ENCODE results near the gene ZNF541. TPM values are rescaled to one million over a fixed set of nuclear protein-coding genes. Genes with fewer than 3 reads are reported as not detected.

Gene ZNF541
- under 1 TPM; 0.11 to 0.22 (median 0.13) TPM for total RNA-seq

DNA sequence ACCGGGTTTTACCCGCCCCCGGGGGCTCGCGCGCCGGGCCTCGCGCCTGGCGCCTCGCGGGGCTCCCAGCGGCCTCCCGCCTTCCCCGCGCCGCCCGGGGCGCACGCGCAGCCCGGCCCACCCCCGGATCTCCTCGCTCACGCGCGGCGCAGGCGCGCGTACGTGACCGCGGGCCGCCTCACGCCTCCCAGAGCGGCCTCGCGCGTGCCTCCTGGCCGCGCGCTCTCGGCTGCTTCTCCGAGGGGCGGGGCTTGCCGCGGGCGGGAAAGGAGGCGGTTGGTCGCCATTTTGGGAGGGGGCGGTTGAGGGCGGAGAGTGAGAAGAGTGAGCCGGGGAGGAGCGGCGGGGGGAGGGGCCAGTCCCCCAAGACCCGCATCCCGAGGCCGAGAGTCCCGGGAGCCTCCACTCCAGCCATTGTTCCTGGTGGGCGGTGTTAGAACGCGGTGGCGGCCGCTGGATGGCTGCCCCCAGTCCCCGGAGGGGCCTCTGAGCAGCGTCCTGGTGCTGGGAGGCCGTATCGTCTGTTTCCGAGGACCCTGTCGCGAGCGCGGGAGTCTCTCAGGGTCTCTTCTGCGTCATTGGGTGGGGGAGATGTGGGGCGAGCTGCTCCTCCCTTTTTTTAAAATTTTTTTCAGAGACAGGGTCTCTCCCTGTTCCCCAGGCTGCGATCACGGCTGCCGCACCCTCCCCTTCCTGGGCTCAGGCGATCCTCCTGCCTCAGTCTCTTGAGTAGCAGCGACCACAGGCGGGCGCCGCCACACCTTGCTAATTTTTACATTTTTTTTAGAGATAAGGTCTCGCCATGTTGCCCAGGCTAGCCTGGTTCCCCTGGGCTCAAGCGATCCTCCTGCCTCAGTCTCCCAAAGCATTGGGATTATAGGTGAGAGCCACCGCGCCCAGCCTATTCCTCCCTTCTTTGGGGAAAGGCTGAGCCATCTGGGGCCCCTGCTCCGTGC lies at the start of gene ZNF541:
Gene ZNF541 (minus strand): TSS at position 78 of the 956 bp plus-strand sequence. CDS start 17,292 bp downstream, outside the sequence.
- H3K36me3 Mint-ChIP-seq (ENCODE audit: insufficient read depth), result no peaks in the 10 kb centered on the region
- H3K27me3 Mint-ChIP-seq (ENCODE audit: low read depth), result peaks cover 2% of the 10 kb centered on the region
- DNase-seq, result peak; percentile 85
- peak within 1 kb of the TSS; percentile 65 for H3K4me3 Mint-ChIP-seq
- no peaks in the 10 kb centered on the region for H3K9me3 Mint-ChIP-seq
- peaks cover 33% of the 10 kb centered on the region for H3K4me1 Mint-ChIP-seq (ENCODE audit: low read depth)
- peak; percentile 86 to 87 for ATAC-seq

GRCh38 chr19:47619763-47620162 lies 46.8 kb upstream of the ZNF541 start:
- no peak for ATAC-seq
- DNase-seq, result no peak
- no peaks in the 10 kb centered on the region for H3K9me3 Mint-ChIP-seq
- H3K4me1 Mint-ChIP-seq (ENCODE audit: low read depth), result peaks cover 35% of the 10 kb centered on the region
- peaks cover 10% of the 10 kb centered on the region for H3K36me3 Mint-ChIP-seq (ENCODE audit: insufficient read depth)
- no peaks in the 10 kb centered on the region for H3K27me3 Mint-ChIP-seq (ENCODE audit: low read depth)
- no peak overlapping the region for H3K4me3 Mint-ChIP-seq

DNA sequence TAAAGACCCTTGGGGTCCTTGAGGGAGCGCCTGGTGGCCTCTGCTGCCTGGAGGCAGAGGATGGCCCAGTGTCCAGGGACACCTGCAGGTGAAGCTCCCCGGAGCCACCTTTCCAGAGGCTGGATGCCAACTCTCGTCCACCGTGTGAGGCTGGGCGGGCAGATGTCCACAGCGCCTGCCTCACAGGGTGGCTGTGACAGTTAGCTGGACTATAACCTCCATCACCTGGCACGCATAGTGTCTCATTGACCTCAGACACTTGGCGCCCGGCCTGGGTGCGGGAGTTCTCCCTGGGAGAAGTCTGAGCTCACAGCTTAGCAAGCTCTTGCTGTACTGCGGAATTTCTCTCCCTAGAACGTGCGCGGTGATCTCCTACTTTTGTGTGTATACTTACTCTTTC lies 45.8 kb upstream of the ZNF541 start:
- Mint-ChIP-seq H3K4me3 (no peak overlapping the region), H3K4me1 (ENCODE audit: low read depth) (peaks cover 31% of the 10 kb centered on the region), H3K27me3 (ENCODE audit: low read depth) (no peaks in the 10 kb centered on the region), H3K36me3 (ENCODE audit: insufficient read depth) (peaks cover 10% of the 10 kb centered on the region), H3K9me3 (no peaks in the 10 kb centered on the region)
- no peak for DNase-seq
- no peak for ATAC-seq

- Mint-ChIP-seq H3K4me1 (ENCODE audit: low read depth) (peaks cover 37% of the 10 kb centered on the region), H3K4me3 (no peak overlapping the region), H3K36me3 (ENCODE audit: insufficient read depth) (peaks cover 18% of the 10 kb centered on the region), H3K27me3 (ENCODE audit: low read depth) (no peaks in the 10 kb centered on the region), H3K9me3 (no peaks in the 10 kb centered on the region)
- DNase-seq (no peak), ATAC-seq (no peak)
Measured at GRCh38 chr19:47615714-47616113, 42.8 kb upstream of the ZNF541 start.

DNA sequence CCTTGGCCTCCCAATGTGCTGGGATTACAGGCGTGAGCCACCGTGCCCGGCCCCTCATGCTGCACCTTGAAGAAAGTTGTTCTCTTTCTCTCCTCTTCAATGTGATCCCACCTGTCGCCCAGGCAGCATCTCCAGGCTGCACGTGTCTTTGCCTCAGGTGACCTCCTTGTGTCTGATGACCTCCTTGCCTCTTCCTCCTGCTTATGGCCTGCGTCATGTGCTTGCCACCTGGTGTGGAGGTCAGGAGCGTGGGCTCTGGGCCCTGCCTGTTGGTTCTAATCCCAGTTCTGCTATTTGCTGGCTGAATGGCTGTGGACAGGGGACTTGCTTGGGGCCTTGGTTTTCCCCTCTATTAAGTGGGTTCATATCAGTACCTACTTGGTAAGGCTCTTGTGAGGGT lies 42.3 kb upstream of the ZNF541 start:
- ATAC-seq (no peak), DNase-seq (no peak)
- Mint-ChIP-seq H3K9me3 (no peaks in the 10 kb centered on the region), H3K4me1 (ENCODE audit: low read depth) (peaks cover 42% of the 10 kb centered on the region), H3K4me3 (no peak overlapping the region), H3K36me3 (ENCODE audit: insufficient read depth) (peaks cover 18% of the 10 kb centered on the region), H3K27me3 (ENCODE audit: low read depth) (no peaks in the 10 kb centered on the region)

GRCh38 chr19:47614559-47614958 lies 41.6 kb upstream of the ZNF541 start:
- H3K36me3 Mint-ChIP-seq (ENCODE audit: insufficient read depth), result peaks cover 16% of the 10 kb centered on the region
- ATAC-seq (no peak), DNase-seq (no peak)
- H3K4me1 Mint-ChIP-seq (ENCODE audit: low read depth), result peaks cover 35% of the 10 kb centered on the region
- H3K9me3 Mint-ChIP-seq, result no peaks in the 10 kb centered on the region
- H3K27me3 Mint-ChIP-seq (ENCODE audit: low read depth), result no peaks in the 10 kb centered on the region
- no peak overlapping the region for H3K4me3 Mint-ChIP-seq

GRCh38 chr19:47614021-47614295 lies 41.0 kb upstream of the ZNF541 start:
- DNase-seq, result no peak
- peaks cover 33% of the 10 kb centered on the region for H3K4me1 Mint-ChIP-seq (ENCODE audit: low read depth)
- ATAC-seq, result no peak
- peaks cover 16% of the 10 kb centered on the region for H3K36me3 Mint-ChIP-seq (ENCODE audit: insufficient read depth)
- H3K27me3 Mint-ChIP-seq (ENCODE audit: low read depth), result no peaks in the 10 kb centered on the region
- H3K9me3 Mint-ChIP-seq, result no peaks in the 10 kb centered on the region
- H3K4me3 Mint-ChIP-seq, result no peak overlapping the region

DNA sequence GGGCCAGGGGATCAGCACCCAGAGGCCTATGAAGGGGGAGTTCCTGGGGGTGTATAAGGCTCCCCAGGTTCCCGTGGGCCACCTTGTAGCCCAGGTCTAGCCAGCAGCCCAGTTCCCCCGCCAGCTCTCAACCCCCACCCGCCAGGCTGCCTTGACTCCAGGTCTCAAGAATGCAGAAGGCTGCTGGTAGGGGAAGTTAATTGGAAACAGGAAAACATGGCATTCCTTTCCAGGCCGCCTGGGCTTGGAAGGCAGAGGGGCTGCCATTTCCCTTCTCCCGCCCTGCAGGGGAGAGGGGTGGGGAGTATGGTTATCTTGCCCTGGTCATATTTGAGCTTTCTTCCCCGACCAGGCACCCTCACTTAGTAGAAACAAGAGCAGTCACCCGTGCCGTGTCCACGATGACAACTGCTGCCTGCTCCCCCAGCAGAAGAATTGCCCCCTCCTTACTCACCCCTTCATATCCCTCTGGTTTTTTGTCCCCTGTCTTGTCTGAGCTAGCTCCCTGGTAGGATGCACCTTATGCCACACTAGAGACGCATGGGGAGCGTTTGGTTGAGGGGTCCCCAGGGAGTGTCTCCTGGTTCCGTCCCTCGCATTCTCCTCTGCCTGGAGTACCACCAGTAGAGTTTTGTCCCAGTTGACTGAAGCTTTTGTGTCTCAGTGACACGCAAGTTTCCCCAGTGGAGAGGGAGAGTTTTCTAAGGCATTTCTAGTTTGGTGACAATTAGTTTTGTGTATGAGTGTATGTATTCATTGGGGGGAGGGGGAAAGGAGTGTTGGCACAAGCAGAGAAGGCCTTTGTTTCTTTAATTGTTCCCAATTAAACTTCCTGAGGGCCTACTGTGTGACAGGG lies 40.4 kb upstream of the ZNF541 start:
- Mint-ChIP-seq H3K4me1 (ENCODE audit: low read depth) (peaks cover 33% of the 10 kb centered on the region), H3K36me3 (ENCODE audit: insufficient read depth) (peaks cover 16% of the 10 kb centered on the region), H3K9me3 (no peaks in the 10 kb centered on the region), H3K27me3 (ENCODE audit: low read depth) (no peaks in the 10 kb centered on the region), H3K4me3 (no peak overlapping the region)
- DNase-seq (no peak), ATAC-seq (no peak)

DNA sequence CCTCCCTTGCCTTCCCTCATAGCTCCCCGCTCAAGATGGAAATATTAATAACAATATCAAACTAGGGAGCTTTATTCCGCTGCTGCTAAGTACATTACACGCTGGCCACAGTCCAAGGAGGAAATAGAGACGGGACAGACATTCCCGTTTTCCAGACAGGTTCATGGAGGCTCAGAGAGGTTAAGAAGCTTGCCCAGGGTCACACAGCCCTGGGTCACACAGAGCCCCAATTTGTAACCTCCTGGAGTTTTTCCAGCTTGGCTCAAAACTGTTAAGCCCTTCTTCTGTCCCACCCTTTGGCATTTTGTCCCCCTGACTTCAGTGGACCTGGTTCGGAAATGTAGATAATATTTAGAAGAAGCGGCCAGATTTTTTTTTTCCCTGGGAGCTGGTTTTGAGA lies 38.0 kb upstream of the ZNF541 start:
- no peak for DNase-seq
- peaks cover 33% of the 10 kb centered on the region for H3K4me1 Mint-ChIP-seq (ENCODE audit: low read depth)
- no peaks in the 10 kb centered on the region for H3K9me3 Mint-ChIP-seq
- peaks cover 15% of the 10 kb centered on the region for H3K36me3 Mint-ChIP-seq (ENCODE audit: insufficient read depth)
- no peaks in the 10 kb centered on the region for H3K27me3 Mint-ChIP-seq (ENCODE audit: low read depth)
- peak overlapping the region; percentile 79 for H3K4me3 Mint-ChIP-seq
- ATAC-seq, result no peak

DNA sequence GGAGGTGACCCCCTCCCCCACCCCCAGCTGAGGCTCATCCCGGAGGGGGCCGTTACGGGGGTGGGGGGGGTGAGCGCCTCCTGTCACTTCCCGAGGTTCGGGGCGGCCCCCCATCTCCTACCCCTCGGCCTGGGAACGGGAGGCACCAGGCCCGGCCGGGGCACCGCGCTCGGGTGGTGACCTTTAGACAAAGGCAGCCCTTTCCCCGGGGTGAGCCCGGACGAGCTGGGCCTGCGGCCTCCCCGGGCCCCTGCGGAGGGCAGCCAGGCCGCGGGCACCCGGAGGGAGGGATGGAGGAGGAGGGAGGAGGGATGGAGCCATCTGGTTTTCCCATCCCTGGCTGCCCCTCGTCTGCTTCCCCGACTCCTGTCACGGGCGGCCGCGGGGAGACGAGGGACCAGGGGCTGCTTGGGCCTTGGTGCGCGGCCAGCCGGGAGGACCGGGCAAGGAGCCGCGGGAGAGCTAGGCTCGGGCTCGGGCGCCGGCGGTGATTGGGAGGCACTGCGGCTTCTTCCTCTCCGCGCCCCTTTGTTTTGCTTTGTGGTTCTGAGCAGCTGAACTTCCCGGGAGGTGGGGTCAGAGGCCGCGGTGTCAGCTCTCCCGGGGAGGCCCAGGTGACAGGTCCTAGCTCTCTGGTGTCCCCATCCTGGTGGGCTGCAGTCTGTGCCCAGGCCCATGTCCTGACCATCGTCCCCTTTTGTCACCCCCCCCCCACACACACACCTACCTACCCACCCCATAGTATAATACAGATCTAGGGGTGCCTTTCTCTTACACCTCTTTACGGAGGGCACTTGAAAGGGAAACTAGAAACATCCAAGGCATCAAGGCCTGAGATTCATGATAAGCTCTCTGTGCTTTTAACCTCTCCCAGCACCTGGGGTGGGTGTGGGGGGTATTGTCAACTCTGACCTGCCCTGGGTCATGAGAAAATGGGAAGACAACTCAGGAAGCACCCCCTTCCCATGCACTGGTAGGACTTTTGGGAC lies 37.3 kb upstream of the ZNF541 start:
- ATAC-seq (peak in 1 of 2 donors; percentile 3), DNase-seq (peak; percentile 36)
- H3K4me3 Mint-ChIP-seq, result peak overlapping the region; percentile 79
- peaks cover 27% of the 10 kb centered on the region for H3K4me1 Mint-ChIP-seq (ENCODE audit: low read depth)
- H3K36me3 Mint-ChIP-seq (ENCODE audit: insufficient read depth), result peaks cover 12% of the 10 kb centered on the region
- no peaks in the 10 kb centered on the region for H3K27me3 Mint-ChIP-seq (ENCODE audit: low read depth)
- H3K9me3 Mint-ChIP-seq, result no peaks in the 10 kb centered on the region

- DNase-seq (peak; percentile 67), ATAC-seq (peak; percentile 59 to 65)
- Mint-ChIP-seq H3K4me3 (peak within 1 kb of the TSS; percentile 92), H3K36me3 (ENCODE audit: insufficient read depth) (peaks cover 7% of the 10 kb centered on the region), H3K9me3 (no peaks in the 10 kb centered on the region), H3K27me3 (ENCODE audit: low read depth) (no peaks in the 10 kb centered on the region), H3K4me1 (ENCODE audit: low read depth) (peaks cover 28% of the 10 kb centered on the region)
Measured at GRCh38 chr19:47608969-47609905, 36.3 kb upstream of the ZNF541 start, which contains the start of gene BICRA. BICRA (plus strand) TSS chr19:47609134; CDS start chr19:47673575, 64,441 bp downstream.

GRCh38 chr19:47608074-47608918 lies 35.3 kb upstream of the ZNF541 start:
- H3K9me3 Mint-ChIP-seq, result no peaks in the 10 kb centered on the region
- ATAC-seq (peak; percentile 93), DNase-seq (peak; percentile 95)
- H3K27me3 Mint-ChIP-seq (ENCODE audit: low read depth), result no peaks in the 10 kb centered on the region
- peak overlapping the region; percentile 75 for H3K4me3 Mint-ChIP-seq
- peaks cover 30% of the 10 kb centered on the region for H3K4me1 Mint-ChIP-seq (ENCODE audit: low read depth)
- peaks cover 3% of the 10 kb centered on the region for H3K36me3 Mint-ChIP-seq (ENCODE audit: insufficient read depth)

Data from activated T-cell treated with anti-CD3 and anti-CD28 coated beads, Interleukin-2, amount 50 U/mL, for 4 hours (primary cell).